Lung (tissue), 12 donors: ENCODE measurements around the gene ADA. TPM values are rescaled to one million over a fixed set of nuclear protein-coding genes. Genes with fewer than 3 reads are reported as not detected.

Experiments used
- ATAC-seq: fragments of 200-7000 bp; cut with Tn5 transposase; one replicate; pipeline ENCODE4 v1.9.1; 2020; ENCODE audit warnings: moderate number of reproducible peaks; ENCODE audit not compliant: insufficient read depth, low FRiP score
- DNase-seq, 3 donors: peaks; one replicate each; pipeline ENCODE4 v3.0.0-alpha.2; 2013 to 2017
- H3K27ac ChIP-seq, 2 donors: one replicate each; pipeline ENCODE4 v1.5.1; 2013; ENCODE audit warnings: mild to moderate bottlenecking in 2 of 2, moderate library complexity in 2 of 2, control low read depth in 1 of 2, inconsistent platforms in 1 of 2, low read depth in 1 of 2, low read length in 1 of 2
- H3K27me3 ChIP-seq, 3 donors: one replicate each; pipeline ENCODE4 v1.5.1; 2013; ENCODE audit warnings: low read length in 2 of 3; ENCODE audit not compliant: control insufficient read depth in 3 of 3, insufficient read depth in 3 of 3
- H3K36me3 ChIP-seq, 4 donors: one replicate each; pipeline ENCODE4 v1.5.1; 2013; ENCODE audit warnings: low read length in 4 of 4, mild to moderate bottlenecking in 1 of 4, moderate library complexity in 1 of 4; ENCODE audit not compliant: control insufficient read depth in 4 of 4, insufficient read depth in 4 of 4
- H3K4me1 ChIP-seq, 5 donors: one replicate each; pipeline ENCODE4 v1.5.1; 2013; ENCODE audit warnings: low read length in 5 of 5, mild to moderate bottlenecking in 2 of 5, moderate library complexity in 1 of 5; ENCODE audit not compliant: control insufficient read depth in 5 of 5, insufficient read depth in 5 of 5
- H3K4me3 ChIP-seq: one replicate; pipeline ENCODE4 v1.5.1; 2013; ENCODE audit warnings: mild to moderate bottlenecking, control low read depth, moderate library complexity
- H3K9ac ChIP-seq, 2 donors: one replicate each; pipeline ENCODE4 v1.5.1; 2013; ENCODE audit warnings: low read length in 2 of 2, control low read depth in 1 of 2; ENCODE audit not compliant: insufficient read depth in 1 of 2
- H3K9me3 ChIP-seq, 4 donors: one replicate each; pipeline ENCODE4 v1.5.1; 2013; ENCODE audit warnings: low read length in 3 of 4, mild to moderate bottlenecking in 1 of 4, moderate library complexity in 1 of 4; ENCODE audit not compliant: control insufficient read depth in 4 of 4, insufficient read depth in 3 of 4
- CTCF ChIP-seq: IDR thresholded peaks from 2 replicates; pipeline ENCODE4 v1.5.1; 2012; ENCODE audit warnings: mild to moderate bottlenecking; ENCODE audit errors: control extremely low read depth, extremely low read depth
- WGBS, 2 donors: extraction: QIAGEN DNeasy Blood & Tissue Kit; methylation state at CpG; one replicate each; pipeline ENCODE4 v1.1.7; 2013; 5-methylcytosine and 5-hydroxymethylcytosine counted together
- polyA plus RNA-seq, 2 donors: library from polyadenylated mRNA; stranded (reverse); fragments of 200-250 nt; gene quantifications; one replicate each; pipeline ENCODE4 v1.2.1, GENCODE V29; 2013
- total RNA-seq, 2 donors: library from RNA; depleted of rRNA in 1 of 2; stranded (reverse); fragments of >200 nt in 1 of 2; gene quantifications; one replicate each; pipeline ENCODE4 v1.2.1, GENCODE V29; 2014 to 2021
- donor health status: control.
- donor health status: control.
- donor health status: Bipolar disorder and iron deficiency.
- donor health status: healthy.
- donor health status: DM: yes; HTN: yes; CAD: no.

ADA gene
- total and polyA plus RNA-seq, 4 donors, result 4.2 to 55.2 (median 8.0) TPM

GRCh38 chr20:44649976-44650375 is 1.5 kb downstream of the ADA start:
- no peaks in the 10 kb centered on the region for H3K36me3 ChIP-seq
- H3K27me3 ChIP-seq, result peaks cover 0 to 3% (median 0%) of the 10 kb centered on the region in 3 donors
- H3K4me3 ChIP-seq, result no peak overlapping the region
- no peak for ATAC-seq
- 79 to 88% methylated on average over 6 of the region's 6 CpGs for WGBS, 2 donors
- no peak overlapping the region for H3K27ac ChIP-seq
- no peak for TF ChIP-seq CTCF
- H3K9me3 ChIP-seq, result no peaks in the 10 kb centered on the region
- DNase-seq, result no peak
- peaks cover 0 to 17% (median 0%) of the 10 kb centered on the region in 5 donors for H3K4me1 ChIP-seq
- no peak overlapping the region for H3K9ac ChIP-seq

GRCh38 chr20:44649126-44649525 is 2.4 kb downstream of the ADA start:
- H3K9ac ChIP-seq, result no peak overlapping the region
- 57 to 78% methylated on average over 3 of the region's 3 CpGs for WGBS, 2 donors
- DNase-seq (no peak), ATAC-seq (no peak)
- H3K9me3 ChIP-seq, result no peaks in the 10 kb centered on the region
- peaks cover 0 to 19% (median 1%) of the 10 kb centered on the region in 5 donors for H3K4me1 ChIP-seq
- H3K36me3 ChIP-seq, result no peaks in the 10 kb centered on the region
- no peak for TF ChIP-seq CTCF
- no peak overlapping the region for H3K4me3 ChIP-seq
- peaks cover 0 to 3% (median 0%) of the 10 kb centered on the region in 3 donors for H3K27me3 ChIP-seq
- no peak overlapping the region for H3K27ac ChIP-seq

GRCh38 chr20:44648579-44648978 is 2.9 kb downstream of the ADA start:
- Histone ChIP-seq H3K9me3 (no peaks in the 10 kb centered on the region), H3K36me3 (no peaks in the 10 kb centered on the region), H3K4me3 (no peak overlapping the region), H3K27ac (no peak overlapping the region), H3K9ac (no peak overlapping the region), H3K4me1 (peaks cover 0 to 20% (median 4%) of the 10 kb centered on the region in 5 donors), H3K27me3 (peaks cover 0 to 2% (median 0%) of the 10 kb centered on the region in 3 donors)
- no peak for DNase-seq
- ATAC-seq, result no peak
- no peak for TF ChIP-seq CTCF
- 75 to 79% methylated on average over 7 of the region's 7 CpGs for WGBS, 2 donors

GRCh38 chr20:44648068-44648467 is 3.4 kb downstream of the ADA start:
- TF ChIP-seq CTCF, result no peak

More at GRCh38 chr20:44648068-44648467, 3.4 kb downstream of the ADA start:
- Histone ChIP-seq H3K36me3 (no peaks in the 10 kb centered on the region), H3K4me1 (peaks cover 0 to 23% (median 8%) of the 10 kb centered on the region in 5 donors), H3K9me3 (no peaks in the 10 kb centered on the region), H3K4me3 (no peak overlapping the region), H3K27ac (no peak overlapping the region), H3K9ac (no peak overlapping the region), H3K27me3 (no peaks in the 10 kb centered on the region)
- DNase-seq (no peak), ATAC-seq (no peak)
- 86 to 93% methylated on average over 5 of the region's 5 CpGs for WGBS, 2 donors
